ENCODE measurements around the gene ZMAT3. TPM values are rescaled to one million over a fixed set of nuclear protein-coding genes. Genes with fewer than 3 reads are reported as not detected.

ZMAT3 gene
- total and polyA plus RNA-seq, 2 of the 4 experiments (the other 2 are of a cell fraction) = 11.7 to 14.3 TPM

- H3K9me3 ChIP-seq (ENCODE audit: control insufficient read depth, insufficient read depth, low read length) = no peaks in the 10 kb centered on the region
- H4K8ac ChIP-seq (ENCODE audit: low read depth in 2 of 2, low read length in 2 of 2) = no peak overlapping the region
- no peak overlapping the region for H3K4me3 ChIP-seq (ENCODE audit: insufficient read depth, low read depth, low read length)
- no peak for ATAC-seq (ENCODE audit: low read depth)
- H3K18ac ChIP-seq (ENCODE audit: low read depth, low read length) = no peak overlapping the region
- intact Hi-C loops (cut with micrococcal nuclease) = no loop called here
- WGBS, 2 experiments (ENCODE audit: extremely low coverage in 2 of 2, insufficient read length in 1 of 2) = 33% methylated on average over 1 of the region's 4 CpGs; no CpG with 5 or more reads in 1 of the 2 experiments
- peaks cover 17% of the 10 kb centered on the region for H3K9me1 ChIP-seq (ENCODE audit: insufficient read depth, low read length)
- H2BK15ac ChIP-seq (ENCODE audit: low read depth, low read length) = no peak overlapping the region
- TF ChIP-seq RCOR1 (IDR thresholded peaks at IDR 0.05; ENCODE audit: insufficient replicate concordance, low read length) = no peak
- TF ChIP-seq FOS (IDR thresholded peaks at IDR 0.05; ENCODE audit: low read depth, low read length) = no peak
- TF ChIP-seq CHD1 (IDR thresholded peaks at IDR 0.05; ENCODE audit: low read depth, low read length) = no peak
- no peak for TF ChIP-seq MXI1 (IDR thresholded peaks at IDR 0.05; ENCODE audit: borderline replicate concordance, low read depth, low read length)
- TF ChIP-seq MAFK (IDR thresholded peaks at IDR 0.05; ENCODE audit: low read depth, low read length) = no peak
- no peak for TF ChIP-seq POLR2A (IDR thresholded peaks at IDR 0.05; ENCODE audit: low read depth, low read length)
- TF ChIP-seq ELK1 (IDR thresholded peaks at IDR 0.05; ENCODE audit: borderline replicate concordance, low read depth, low read length) = no peak
- TF ChIP-seq NFE2L2 (IDR thresholded peaks at IDR 0.05; ENCODE audit: low read depth, low read length) = no peak
- H3K36me3 ChIP-seq (ENCODE audit: control insufficient read depth, insufficient read depth, low read length) = peaks cover 13% of the 10 kb centered on the region
- H2BK20ac ChIP-seq (ENCODE audit: low read depth, low read length) = no peak overlapping the region
- H2BK5ac ChIP-seq (ENCODE audit: low read depth, low read length, poor library complexity, severe bottlenecking) = no peak overlapping the region
- no peak for DNase-seq
- no peaks in the 10 kb centered on the region for H3K27me3 ChIP-seq (ENCODE audit: control insufficient read depth, insufficient read depth, low read length)
- POLR2A ChIA-PET (ENCODE audit: unreplicated experiment) = no interaction called here
- CTCF ChIA-PET = no interaction called here
- H4K91ac ChIP-seq (ENCODE audit: insufficient read depth, low read depth, low read length) = no peak overlapping the region
- H3K23ac ChIP-seq (ENCODE audit: low read depth, low read length) = peak overlapping the region; percentile 14; the same call in 1 of the 2 replicates
- no TSS peak for BruUV-seq (replicated peaks)
- peaks cover 26% of the 10 kb centered on the region; the same call in 1 of the 2 replicates for H4K20me1 ChIP-seq (ENCODE audit: insufficient read depth, low read length)
- H4K5ac ChIP-seq (ENCODE audit: low read depth, low read length) = no peak overlapping the region; the same call in 1 of the 2 replicates
- no peak overlapping the region for H3K9ac ChIP-seq (ENCODE audit: low read depth, low read length)
- peaks cover 15 to 60% of the 10 kb centered on the region in 2 experiments for H3K79me1 ChIP-seq (ENCODE audit: low read depth in 1 of 2, low read length in 2 of 2)
- H3K4me1 ChIP-seq (ENCODE audit: control insufficient read depth, insufficient read depth, low read length) = peaks cover 13% of the 10 kb centered on the region
- H2AFZ ChIP-seq (replicated peaks; ENCODE audit: low read length, poor library complexity) = no peak overlapping the region
- no peak overlapping the region for H2BK120ac ChIP-seq (ENCODE audit: low read depth, low read length)
- H2AK9ac ChIP-seq (replicated peaks; ENCODE audit: low read depth, low read length, poor library complexity) = no peak overlapping the region
- H3K14ac ChIP-seq (replicated peaks; ENCODE audit: low read depth, low read length) = no peak overlapping the region
- in situ Hi-C loops (cut with MboI; ENCODE audit: low sequenced_read_pairs) = no loop called here
- no peak overlapping the region for H3K4ac ChIP-seq (ENCODE audit: low read depth, low read length)
- dilution Hi-C loops (cut with HindIII; ENCODE audit: low sequenced_read_pairs, unreplicated experiment) = no loop called here
- no peak overlapping the region for H3K56ac ChIP-seq (ENCODE audit: extremely low read depth, insufficient read depth, low read length)
- H2AK5ac ChIP-seq (ENCODE audit: low read depth, low read length) = no peak overlapping the region
- no peak overlapping the region for H3K4me2 ChIP-seq (ENCODE audit: low read depth, low read length)
- H3K27ac ChIP-seq (ENCODE audit: insufficient read depth, low read length) = no peak overlapping the region
Observed at GRCh38 chr3:179067839-179068238, 3.8 kb downstream of the ZMAT3 start.

All from IMR-90 (cell line).